A673 (cell line): ENCODE results near the gene CNKSR1. TPM values are rescaled to one million over a fixed set of nuclear protein-coding genes. Genes with fewer than 3 reads are reported as not detected.

Experiments
- BruUV-seq: library from RNA; stranded (reverse); fragments of 400-500 nt; replicated peaks from 2 replicates; lab custom pipeline; 2021; lab: Mats Ljungman, UMichigan
- CTCF ChIA-PET: fragments of 300-600 bp; sonication (Branson Sonifier 250); formaldehyde crosslinking; loops from one replicate; lab custom pipeline; 2022; ENCODE audit warnings: antibody characterized with exemption; lab: Charles Lee
- POLR2A ChIA-PET: fragments of 300-600 bp; sonication (Branson Sonifier 250); formaldehyde crosslinking; loops from one replicate; lab custom pipeline; 2022; ENCODE audit warnings: antibody characterized with exemption; ENCODE audit not compliant: low non-redundant PET; lab: Charles Lee
- DNase-seq: peaks from one replicate; pipeline ENCODE4 v3.0.0-alpha.2; 2015; ENCODE audit warnings: low spot score
- H3K27ac ChIP-seq: fragments of 200-600 bp; sonication (generic); 2 replicates; pipeline ENCODE4 v1.5.1; 2016; ENCODE audit warnings: mixed run types, low read depth, mild to moderate bottlenecking, mixed read lengths, antibody characterized with exemption, low read length; ENCODE audit not compliant: poor library complexity, severe bottlenecking
- H3K27me3 ChIP-seq: fragments of 200-600 bp; sonication (generic); replicated peaks from 2 replicates; pipeline ENCODE4 v1.6.1; 2017; ENCODE audit warnings: mixed run types, low read depth, mild to moderate bottlenecking, mixed read lengths, antibody characterized with exemption, low read length; ENCODE audit not compliant: insufficient read depth, poor library complexity
- H3K36me3 ChIP-seq: fragments of 200-600 bp; sonication (generic); 2 replicates; pipeline ENCODE4 v1.6.1; 2016; ENCODE audit warnings: mixed run types, mild to moderate bottlenecking, mixed read lengths, antibody characterized with exemption, low read length; ENCODE audit not compliant: insufficient read depth, poor library complexity, severe bottlenecking
- H3K4me1 ChIP-seq: fragments of 200-600 bp; sonication (generic); 2 replicates; pipeline ENCODE4 v1.6.1; 2017; ENCODE audit warnings: mixed run types, mild to moderate bottlenecking, mixed read lengths, antibody characterized with exemption, low read length; ENCODE audit not compliant: insufficient read depth, poor library complexity, severe bottlenecking
- H3K4me3 ChIP-seq: fragments of 200-600 bp; sonication (generic); 2 replicates; pipeline ENCODE4 v1.5.1; 2016; ENCODE audit warnings: low read depth, mixed run types, mild to moderate bottlenecking, mixed read lengths, low read length; ENCODE audit not compliant: poor library complexity, severe bottlenecking
- H3K9me3 ChIP-seq: fragments of 200-600 bp; sonication (generic); 2 replicates; pipeline ENCODE4 v1.6.1; 2016; ENCODE audit warnings: mixed run types, low read depth, mild to moderate bottlenecking, mixed read lengths, antibody characterized with exemption, low read length; ENCODE audit not compliant: poor library complexity, severe bottlenecking
- EZH2 ChIP-seq: fragments of 200-600 bp; sonication (generic); IDR thresholded peaks from 2 replicates; pipeline ENCODE4 v1.6.1; 2017; ENCODE audit warnings: borderline replicate concordance, low read depth, mild to moderate bottlenecking, mixed read lengths, antibody characterized with exemption, low read length; ENCODE audit not compliant: poor library complexity, severe bottlenecking
- intact Hi-C: fragments of 100-400 bp; cut with micrococcal nuclease; formaldehyde crosslinking; loops from one replicate; pipeline ENCODE4 v1.10.0; 2022; ENCODE audit not compliant: unreplicated experiment
- total RNA-seq: library from RNA; stranded (reverse); gene quantifications from 2 replicates; pipeline ENCODE4 v1.2.3, GENCODE V29; 2021
- TF ChIP-seq, protein P1 (sequence below): fragments of 300-800, 200-600 bp; sonication (generic); conservative IDR thresholded peaks from 2 replicates; pipeline ENCODE4 v1.5.1; 2017; ENCODE audit warnings: low read depth, mild to moderate bottlenecking, antibody characterized with exemption, low read length, moderate library complexity, mixed read lengths

The CNKSR1 gene
- total RNA-seq, 1 experiment from 2014 or later, result 1.8 TPM

DNA sequence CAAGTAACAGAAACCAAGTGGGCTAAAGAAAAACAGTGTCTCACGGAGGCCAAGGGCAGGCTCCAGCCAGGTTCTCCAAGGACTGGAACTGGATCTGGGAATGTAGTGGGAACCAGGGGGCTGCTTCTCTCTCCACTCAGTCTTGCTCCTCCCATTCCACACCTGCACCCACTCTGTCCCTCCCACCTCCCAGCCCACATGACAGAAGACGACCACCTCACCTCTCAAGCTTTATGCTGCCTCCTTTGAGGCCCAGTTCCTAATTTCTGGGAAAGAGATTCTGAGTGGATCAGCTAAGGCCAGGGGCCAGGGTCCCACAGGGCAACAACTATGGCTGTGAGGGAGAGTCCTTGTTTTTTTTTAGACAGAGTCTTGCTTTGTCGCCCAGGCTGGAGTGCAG lies 38.0 kb downstream of the CNKSR1 start:
- H3K27ac ChIP-seq, result no peak overlapping the region
- ChIA-PET POLR2A (no interaction called here), CTCF (no interaction called here)
- DNase-seq, result no peak
- H3K4me3 ChIP-seq, result no peak overlapping the region
- no peaks in the 10 kb centered on the region for H3K36me3 ChIP-seq
- BruUV-seq, result no TSS peak
- TF ChIP-seq, protein P1, sequence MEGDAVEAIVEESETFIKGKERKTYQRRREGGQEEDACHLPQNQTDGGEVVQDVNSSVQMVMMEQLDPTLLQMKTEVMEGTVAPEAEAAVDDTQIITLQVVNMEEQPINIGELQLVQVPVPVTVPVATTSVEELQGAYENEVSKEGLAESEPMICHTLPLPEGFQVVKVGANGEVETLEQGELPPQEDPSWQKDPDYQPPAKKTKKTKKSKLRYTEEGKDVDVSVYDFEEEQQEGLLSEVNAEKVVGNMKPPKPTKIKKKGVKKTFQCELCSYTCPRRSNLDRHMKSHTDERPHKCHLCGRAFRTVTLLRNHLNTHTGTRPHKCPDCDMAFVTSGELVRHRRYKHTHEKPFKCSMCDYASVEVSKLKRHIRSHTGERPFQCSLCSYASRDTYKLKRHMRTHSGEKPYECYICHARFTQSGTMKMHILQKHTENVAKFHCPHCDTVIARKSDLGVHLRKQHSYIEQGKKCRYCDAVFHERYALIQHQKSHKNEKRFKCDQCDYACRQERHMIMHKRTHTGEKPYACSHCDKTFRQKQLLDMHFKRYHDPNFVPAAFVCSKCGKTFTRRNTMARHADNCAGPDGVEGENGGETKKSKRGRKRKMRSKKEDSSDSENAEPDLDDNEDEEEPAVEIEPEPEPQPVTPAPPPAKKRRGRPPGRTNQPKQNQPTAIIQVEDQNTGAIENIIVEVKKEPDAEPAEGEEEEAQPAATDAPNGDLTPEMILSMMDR, result no peak
- TF ChIP-seq EZH2, result no peak
- no peaks in the 10 kb centered on the region for H3K27me3 ChIP-seq
- intact Hi-C loops, result no loop called here
- no peaks in the 10 kb centered on the region for H3K9me3 ChIP-seq
- H3K4me1 ChIP-seq, result no peaks in the 10 kb centered on the region

DNA sequence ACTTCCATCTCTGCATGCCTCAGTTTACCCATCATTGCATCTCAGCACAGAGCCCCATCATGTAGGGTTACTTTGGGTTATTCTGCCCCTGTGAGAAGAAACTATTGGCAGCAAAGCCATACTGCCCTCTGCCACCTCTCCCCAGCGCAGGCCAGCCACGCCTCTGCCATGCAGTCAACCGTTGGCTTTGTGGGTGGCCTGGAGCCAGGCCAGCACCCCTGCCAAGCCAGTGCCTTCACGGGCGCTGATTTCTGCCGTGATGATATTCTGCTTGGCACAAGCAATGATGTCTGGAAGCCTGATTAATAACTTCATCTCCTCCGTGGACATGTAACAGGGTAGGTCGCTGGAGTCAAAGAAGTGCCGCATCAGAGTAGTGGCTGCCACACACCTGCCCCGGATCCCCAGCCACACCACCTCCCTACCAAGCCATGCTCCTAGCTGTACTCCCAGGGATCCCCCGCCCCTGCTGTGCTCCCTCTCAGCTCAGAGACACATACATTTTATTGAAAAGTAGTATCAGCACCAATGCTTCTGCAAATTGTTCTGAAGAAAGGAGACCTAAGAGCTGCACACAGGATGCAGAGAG lies 41.7 kb downstream of the CNKSR1 start:
- TF ChIP-seq, protein P1, result no peak
- no peak for TF ChIP-seq EZH2
- CTCF ChIA-PET, result no interaction called here

DNA sequence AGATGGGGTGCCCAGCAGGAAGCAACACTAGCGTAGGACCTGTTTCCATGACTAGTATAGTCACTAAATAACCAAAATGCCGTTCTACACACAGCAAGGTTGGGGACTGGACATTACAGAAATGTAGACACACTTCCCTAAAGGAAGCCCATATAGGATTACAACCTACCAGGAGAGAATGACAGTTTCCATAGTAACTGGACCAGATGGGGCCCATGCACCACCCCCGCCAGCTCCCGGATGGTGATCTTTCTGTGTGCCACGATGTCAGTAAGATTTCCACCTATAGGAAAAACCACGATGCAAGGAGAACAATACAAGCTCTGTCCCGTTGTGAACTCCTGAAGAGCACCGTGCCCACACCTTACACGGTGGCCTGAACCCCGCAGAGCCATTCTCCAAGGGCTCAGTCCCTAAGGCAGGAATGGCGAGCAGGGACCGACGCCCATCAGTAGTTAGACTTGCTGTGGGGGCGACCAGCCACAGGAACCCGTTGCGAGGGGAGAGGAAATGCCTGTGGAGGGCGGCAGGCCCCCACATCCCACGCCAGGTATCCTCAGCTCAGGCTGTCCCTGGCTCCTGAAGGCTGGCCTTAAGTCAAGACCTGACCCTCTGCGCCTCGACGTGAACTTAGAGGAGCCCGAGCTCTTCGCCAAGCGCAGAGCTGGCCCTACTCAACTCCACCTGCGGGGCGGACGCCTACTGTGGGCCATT lies 43.1 kb downstream of the CNKSR1 start:
- BruUV-seq, result no TSS peak
- Histone ChIP-seq H3K4me3 (no peak overlapping the region), H3K27ac (no peak overlapping the region), H3K9me3 (no peaks in the 10 kb centered on the region), H3K27me3 (no peaks in the 10 kb centered on the region), H3K4me1 (no peaks in the 10 kb centered on the region), H3K36me3 (no peaks in the 10 kb centered on the region)
- intact Hi-C loops, result no loop called here
- CTCF ChIA-PET, result no interaction called here
- POLR2A ChIA-PET, result no interaction called here
- TF ChIP-seq, protein P1, result no peak
- TF ChIP-seq EZH2, result no peak
- no peak for DNase-seq

More for the DNA sequence above, 41.7 kb downstream of the CNKSR1 start:
- intact Hi-C loops, result no loop called here
- Histone ChIP-seq H3K4me3 (no peak overlapping the region), H3K27me3 (no peaks in the 10 kb centered on the region), H3K4me1 (no peaks in the 10 kb centered on the region), H3K27ac (no peak overlapping the region), H3K36me3 (no peaks in the 10 kb centered on the region), H3K9me3 (no peaks in the 10 kb centered on the region)
- POLR2A ChIA-PET, result no interaction called here
- DNase-seq, result peak; percentile 17
- no TSS peak for BruUV-seq
